Activated T-helper 1 cell treated with anti-CD3 and anti-CD28 coated beads, Interleukin-12 subunit alpha, Interleukin-12 subunit beta, Interleukin-2, Interleukin-4 antibody, amounts not matched to agents 30 ng/mL and 10 ng/mL and 1 ng/mL, durations not matched to agents 14 hours and 24 hours and 36 hours (primary cell): ENCODE data around the gene KLHL15. TPM values are rescaled to one million over a fixed set of nuclear protein-coding genes. Genes with fewer than 3 reads are reported as not detected.

Source experiments
- total RNA-seq: library from RNA; stranded (reverse); gene quantifications from 2 replicates; pipeline ENCODE4 v1.2.3, GENCODE V29; 2022

KLHL15 gene
- total RNA-seq, 1 donor from 2014 or later: 10.2 TPM

Other genes with a start within 250 kb of the KLHL15 start
- gene SAT1, start 244.0 kb downstream of the KLHL15 start, total RNA-seq: 71.8 and 74.8 TPM in 2 replicates
- 29.0 and 30.0 TPM in 2 replicates for gene APOO, start 119.2 kb downstream of the KLHL15 start, total RNA-seq
- gene CXorf58, start 119.2 kb downstream of the KLHL15 start, total RNA-seq: not detected in 2 replicates
- 191 and 194 TPM in 2 replicates for gene EIF2S3, start 27.8 kb upstream of the KLHL15 start, total RNA-seq
- 43.3 and 43.6 TPM in 2 replicates for gene ZFX, start 122.5 kb upstream of the KLHL15 start, total RNA-seq